Activated CD8-positive, alpha-beta memory T cell treated with anti-CD3 and anti-CD28 coated beads for 48 hours (primary cell): Measurements from ENCODE around the gene TMEM143.
A peak's percentile ranks its signal among the peaks of the same experiment; 100 is the strongest.
"Not testable (repeated sequence)": the region's sequence is repeated elsewhere in the genome, so short reads cannot be mapped to it uniquely, and the experiment has no call there.

Source experiments
- DNase-seq, 3 experiments: peaks; one replicate each; pipeline ENCODE4 v3.0.0-alpha.2; 2020; ENCODE audit warnings: low read depth in 2 of 3, low spot score in 2 of 3

TMEM143 gene

GRCh38 chr19:48391100-48392005, 27.6 kb upstream of the TMEM143 start, which contains the start of gene KDELR1:
Gene KDELR1 (minus strand): TSS chr19:48391551. CDS start chr19:48391358, 193 bp downstream.
- DNase-seq: peak; percentile 58 to 82 (median 77)

DNA sequence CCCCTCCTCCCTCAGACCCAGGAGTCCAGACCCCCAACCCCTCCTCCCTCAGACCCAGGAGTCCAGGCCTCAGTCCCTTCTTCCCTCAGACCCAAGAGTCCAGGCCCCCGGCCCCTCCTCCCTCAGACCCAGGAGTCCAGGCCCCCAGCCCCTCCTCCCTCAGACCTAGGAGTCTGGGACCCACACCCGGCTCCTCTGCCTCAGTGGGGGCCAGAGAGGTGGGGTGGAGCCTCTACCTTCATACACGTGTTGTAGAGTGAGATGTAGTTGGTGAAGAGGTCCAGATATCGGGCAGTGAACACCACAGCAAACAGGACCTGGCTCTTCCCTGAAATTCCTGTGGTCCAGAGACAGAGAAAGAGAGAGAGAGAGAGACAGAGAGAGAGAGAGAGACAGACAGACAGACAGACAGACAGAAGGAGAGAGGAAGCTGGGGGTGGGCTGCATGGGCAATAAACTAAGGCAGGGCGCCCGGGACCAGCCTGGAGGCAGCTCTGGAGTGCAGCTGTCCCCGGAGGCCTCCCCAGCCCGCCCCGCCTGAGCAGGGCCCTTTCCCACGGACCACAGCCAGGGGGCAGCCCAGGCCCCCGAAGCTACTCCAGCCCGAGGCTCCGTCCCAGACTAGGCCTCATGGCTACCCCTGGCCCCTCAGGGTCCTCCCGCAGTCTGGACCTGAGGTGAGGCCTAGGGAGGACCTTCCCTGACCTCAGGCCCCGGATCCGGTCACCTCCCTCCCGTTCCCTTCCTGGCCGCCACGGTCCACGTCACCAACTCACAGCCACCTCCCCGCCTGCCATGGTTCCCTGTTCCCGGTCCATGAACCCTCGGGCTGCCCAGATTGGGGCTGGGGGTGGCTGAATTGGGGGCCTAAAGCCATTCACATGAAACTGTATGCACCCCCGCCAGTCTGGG, 26.7 kb upstream of the TMEM143 start:
- no peak for DNase-seq

GRCh38 chr19:48386981-48387380, 23.2 kb upstream of the TMEM143 start:
- no peak for DNase-seq

DNA sequence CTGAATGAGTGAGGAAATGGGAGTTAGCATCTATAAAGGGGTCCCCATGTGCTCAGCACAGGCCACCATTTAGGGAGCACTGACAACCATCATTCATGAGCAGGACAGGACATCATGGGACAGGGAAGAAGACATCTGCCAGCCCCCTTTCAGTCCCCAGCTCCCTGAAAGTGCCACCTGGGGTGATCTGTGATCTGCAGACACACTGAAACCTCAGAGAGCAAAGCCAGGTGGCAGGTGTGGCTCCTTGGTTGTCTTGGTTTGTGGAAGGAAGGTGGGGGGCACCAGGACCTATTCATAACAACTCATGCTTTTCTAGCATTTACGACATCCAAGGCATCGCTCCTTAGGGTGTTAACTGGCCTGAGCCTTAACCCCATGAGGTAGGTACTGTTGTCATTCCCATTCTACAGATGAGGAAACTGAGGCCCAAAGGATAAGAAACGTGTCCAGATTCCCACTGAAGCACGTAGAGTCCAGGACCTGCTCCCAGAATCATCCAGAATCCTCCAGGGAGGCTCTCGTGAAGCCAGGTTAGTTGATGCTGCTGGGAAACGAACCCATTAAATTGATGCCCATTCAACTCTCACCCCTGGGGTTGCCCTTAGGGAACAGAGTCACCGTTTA, 21.8 kb upstream of the TMEM143 start:
- no peak for DNase-seq

- DNase-seq: no peak
Observed at GRCh38 chr19:48382286-48382685, 18.5 kb upstream of the TMEM143 start.

GRCh38 chr19:48381178-48381950, 17.6 kb upstream of the TMEM143 start:
- DNase-seq: no peak

GRCh38 chr19:48379058-48379457, 15.3 kb upstream of the TMEM143 start:
- no peak for DNase-seq

- DNase-seq: no peak
Observed at GRCh38 chr19:48378194-48378570, 14.4 kb upstream of the TMEM143 start.

DNA sequence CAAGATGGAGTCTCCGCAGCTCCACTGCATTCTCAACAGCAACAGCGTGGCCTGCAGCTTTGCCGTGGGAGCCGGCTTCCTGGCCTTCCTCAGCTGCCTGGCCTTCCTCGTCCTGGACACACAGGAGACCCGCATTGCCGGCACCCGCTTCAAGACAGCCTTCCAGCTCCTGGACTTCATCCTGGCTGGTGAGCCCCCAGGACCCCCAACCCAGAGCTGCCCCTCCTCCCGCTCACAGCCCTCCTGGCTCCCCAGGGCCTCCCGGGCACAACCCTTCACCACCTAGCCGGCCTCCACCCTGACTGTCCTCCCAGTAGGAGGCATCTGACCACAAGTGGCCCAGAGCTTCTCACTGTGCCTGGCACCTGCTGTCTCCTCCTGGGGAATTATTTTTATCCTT, 9.8 kb upstream of the TMEM143 start:
- no peak for DNase-seq

GRCh38 chr19:48372904-48373303, 9.2 kb upstream of the TMEM143 start:
- DNase-seq: no peak

GRCh38 chr19:48371771-48372170, 8.0 kb upstream of the TMEM143 start:
- DNase-seq: not testable (repeated sequence)

GRCh38 chr19:48371367-48371766, 7.6 kb upstream of the TMEM143 start:
- no peak for DNase-seq

GRCh38 chr19:48370955-48371354, 7.2 kb upstream of the TMEM143 start:
- no peak for DNase-seq

DNA sequence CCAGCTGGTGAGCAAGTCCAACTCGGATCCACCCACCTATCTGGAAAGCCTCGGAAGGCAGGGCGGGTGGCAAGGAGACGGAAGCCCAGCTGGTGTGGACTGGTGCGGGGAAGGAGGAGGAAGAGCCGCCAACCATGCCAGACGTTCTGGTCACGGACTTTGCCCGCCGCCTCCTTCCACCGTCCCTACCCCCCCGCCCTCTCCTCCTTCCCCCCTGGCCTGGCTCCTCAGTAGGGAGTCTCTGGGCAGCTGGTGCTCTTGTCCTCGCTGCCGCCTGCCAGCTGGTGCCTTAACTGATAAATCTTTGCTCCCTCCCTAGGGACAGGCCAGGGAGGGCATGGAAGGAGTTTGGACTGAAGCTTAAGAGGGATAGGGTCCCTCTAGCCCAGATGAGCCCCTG, 5.2 kb upstream of the TMEM143 start:
- no peak for DNase-seq

- no peak for DNase-seq
Observed at GRCh38 chr19:48367855-48368254, 4.1 kb upstream of the TMEM143 start.

- no peak for DNase-seq
Observed at GRCh38 chr19:48365602-48366001, 1.9 kb upstream of the TMEM143 start.

- no peak for DNase-seq
Observed at GRCh38 chr19:48364598-48365348, 1.0 kb upstream of the TMEM143 start.

DNA sequence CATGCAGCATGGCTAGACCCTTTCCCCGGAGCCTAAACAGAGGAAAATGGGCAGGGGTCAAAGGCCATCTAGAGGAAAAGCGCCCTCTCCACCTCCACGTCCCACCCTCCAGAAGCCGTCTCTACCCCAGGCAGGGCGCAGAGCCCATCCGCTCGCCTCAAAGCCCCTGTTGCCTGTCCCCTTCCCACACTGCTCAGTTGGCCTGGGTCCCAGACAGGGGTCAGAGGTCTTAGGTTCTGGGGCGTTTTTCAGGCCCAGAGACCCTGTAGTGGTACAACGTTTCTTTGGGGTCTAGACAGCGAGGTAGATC, 285 bp downstream of the TMEM143 start:
- no peak for DNase-seq

GRCh38 chr19:48362716-48363499, 832 bp downstream of the TMEM143 start:
- peak; percentile 67 to 75 (median 71) for DNase-seq
